HG03558 (cell line): ENCODE measurements around the gene EFCAB5.
A peak's percentile ranks its signal among the peaks of the same experiment; 100 is the strongest.
"Not testable (repeated sequence)": the region's sequence is repeated elsewhere in the genome, so short reads cannot be mapped to it uniquely, and the experiment has no call there.

Experiments
- ATAC-seq: cut with Tn5 transposase; IDR thresholded peaks from one replicate; pipeline ENCODE4 v1.9.1; 2021; ENCODE audit warnings: moderate number of reproducible peaks; ENCODE audit not compliant: unreplicated experiment; ENCODE audit errors: extremely low read depth

EFCAB5 gene

DNA sequence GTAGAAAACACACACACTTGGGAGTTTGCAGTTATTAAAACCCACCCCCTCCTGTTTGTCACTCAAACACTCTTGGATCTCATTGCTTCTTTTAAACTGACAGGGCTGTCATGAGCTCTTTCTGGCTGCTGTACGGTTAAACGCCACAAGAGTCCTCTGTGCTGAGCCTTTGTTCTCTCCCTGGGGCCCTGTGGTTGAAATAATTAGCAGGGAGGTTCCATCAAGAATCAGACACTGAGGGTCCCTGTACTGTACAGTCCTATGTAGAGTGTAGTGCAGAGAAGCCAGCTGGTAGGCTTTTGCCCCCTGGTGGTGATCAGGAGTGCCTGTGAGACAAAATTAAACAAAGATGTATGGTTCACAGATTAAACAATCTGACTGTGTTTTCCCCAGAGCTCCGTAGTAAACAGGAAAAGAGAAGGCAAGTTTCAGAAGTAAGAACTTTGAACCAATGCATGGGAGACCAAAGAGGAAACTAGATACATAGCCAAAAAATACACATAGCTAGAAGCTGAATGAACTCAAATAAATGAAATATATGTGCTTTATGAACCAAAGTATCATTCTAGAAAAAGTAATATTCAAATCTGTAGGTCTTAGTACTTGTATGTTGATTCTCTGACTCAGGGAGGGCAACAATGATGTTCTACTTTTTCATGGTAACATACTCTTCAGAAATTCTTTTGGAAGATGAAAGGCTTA is 10.1 kb upstream of the EFCAB5 start:
- peak; percentile 47 for ATAC-seq

DNA sequence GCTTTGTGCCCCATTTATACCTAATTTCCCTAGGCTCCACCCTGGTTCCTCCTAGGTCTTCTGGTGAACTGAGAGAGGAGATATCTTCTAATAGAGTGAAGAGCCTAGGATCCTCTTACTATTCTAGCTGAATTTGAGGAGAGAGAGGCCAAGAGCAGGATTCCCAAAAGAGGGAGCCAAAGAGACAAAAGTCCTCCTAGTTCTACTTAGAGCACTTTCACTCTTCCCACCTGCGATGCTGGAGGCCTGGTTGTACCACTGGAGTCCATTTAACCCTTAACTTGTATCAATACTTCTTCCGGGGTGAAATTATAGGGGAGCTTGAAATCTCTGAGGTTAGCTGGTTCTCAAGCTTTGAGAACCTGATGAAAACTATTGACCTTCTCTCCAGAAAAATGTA is 8.1 kb upstream of the EFCAB5 start:
- ATAC-seq: no peak

DNA sequence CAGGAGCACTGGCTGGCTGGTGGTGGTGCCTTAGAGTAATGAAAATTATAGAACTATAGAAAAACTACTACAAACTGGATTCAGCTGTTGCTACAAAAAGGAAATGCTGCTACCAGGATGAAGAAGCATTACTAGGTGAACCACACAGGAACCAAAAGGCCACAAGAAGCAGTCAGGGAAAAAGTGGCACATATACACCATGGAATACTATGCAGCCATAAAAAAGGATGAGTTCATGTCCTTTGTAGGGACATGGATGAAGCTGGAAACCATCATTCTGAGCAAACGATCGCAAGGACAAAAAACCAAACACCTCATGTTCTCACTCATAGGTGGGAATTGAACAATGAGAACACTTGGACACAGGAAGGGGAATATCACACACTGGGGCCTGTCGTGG is 5.5 kb upstream of the EFCAB5 start:
- ATAC-seq: not testable (repeated sequence)

DNA sequence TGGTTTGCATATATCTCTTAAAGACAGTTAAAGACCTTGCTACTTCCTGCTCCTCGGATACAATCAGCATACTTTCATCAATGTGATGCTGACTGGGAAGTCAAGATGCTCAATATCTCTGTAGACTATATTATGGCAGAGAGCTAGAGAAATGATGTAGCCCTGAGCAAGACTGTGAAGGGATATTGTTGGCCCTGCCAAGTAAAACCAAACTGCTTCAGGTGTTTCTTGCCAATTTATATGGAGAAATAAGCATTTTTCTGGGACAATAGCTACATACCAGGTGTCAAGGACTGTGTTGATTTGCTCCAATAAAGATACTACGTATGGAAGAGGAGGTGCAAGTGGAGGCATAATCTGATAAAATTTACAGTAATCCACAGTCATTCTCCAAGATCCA is 4.7 kb upstream of the EFCAB5 start:
- ATAC-seq: no peak

DNA sequence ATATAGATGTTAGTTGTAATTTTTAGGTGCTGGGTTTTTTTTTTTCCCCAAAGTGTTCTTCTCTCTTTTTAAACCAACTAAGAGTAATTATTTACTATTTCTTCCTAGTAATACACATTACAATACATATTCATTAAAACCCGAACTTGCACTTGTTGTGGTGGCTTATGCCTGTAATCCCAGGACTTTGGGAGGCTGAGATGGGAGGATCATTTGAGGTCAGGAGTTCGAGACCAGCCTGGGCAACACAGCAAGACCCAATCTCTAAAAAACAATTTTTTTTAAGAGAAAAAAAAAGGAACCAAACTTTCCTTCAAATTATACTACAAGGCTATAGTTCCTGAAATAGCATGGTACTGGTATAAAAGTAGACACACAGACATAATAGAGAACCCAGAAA is 3.8 kb downstream of the EFCAB5 start:
- ATAC-seq: no peak

DNA sequence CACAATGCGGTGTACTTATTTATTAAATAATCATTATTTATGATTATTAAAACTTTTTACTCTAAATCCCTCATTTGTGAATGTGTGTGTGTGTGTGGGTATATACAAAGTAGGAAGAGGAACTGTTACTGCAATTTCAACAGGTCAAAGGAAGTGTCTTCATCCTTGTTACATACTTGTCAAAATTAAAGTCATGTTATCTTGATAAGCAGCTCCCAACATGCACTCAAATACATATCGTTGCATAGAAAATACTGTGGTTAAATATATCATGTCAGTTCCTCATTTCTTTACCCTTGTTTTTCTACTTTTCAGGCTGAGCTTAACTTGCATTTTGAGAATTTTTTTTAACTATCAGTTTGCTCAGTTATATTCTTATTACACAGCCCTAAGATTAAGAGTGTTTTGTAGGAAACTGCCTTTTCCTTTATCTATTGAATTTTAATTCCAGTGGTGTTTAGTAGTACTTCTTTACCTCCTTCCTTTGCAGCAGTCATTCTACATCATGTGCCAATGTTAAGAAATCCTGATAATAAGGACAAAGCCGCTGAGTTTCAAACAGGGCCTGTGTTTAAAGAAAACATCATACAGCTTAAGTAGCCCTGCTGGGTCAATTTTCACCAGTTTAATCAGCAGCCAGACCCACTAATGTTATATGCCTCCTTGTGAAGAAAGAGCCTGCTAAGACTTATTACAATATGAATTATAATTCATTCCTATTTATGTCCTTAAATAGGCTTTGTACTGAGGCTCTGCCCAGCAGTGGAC is 7.2 kb downstream of the EFCAB5 start:
- ATAC-seq: no peak

DNA sequence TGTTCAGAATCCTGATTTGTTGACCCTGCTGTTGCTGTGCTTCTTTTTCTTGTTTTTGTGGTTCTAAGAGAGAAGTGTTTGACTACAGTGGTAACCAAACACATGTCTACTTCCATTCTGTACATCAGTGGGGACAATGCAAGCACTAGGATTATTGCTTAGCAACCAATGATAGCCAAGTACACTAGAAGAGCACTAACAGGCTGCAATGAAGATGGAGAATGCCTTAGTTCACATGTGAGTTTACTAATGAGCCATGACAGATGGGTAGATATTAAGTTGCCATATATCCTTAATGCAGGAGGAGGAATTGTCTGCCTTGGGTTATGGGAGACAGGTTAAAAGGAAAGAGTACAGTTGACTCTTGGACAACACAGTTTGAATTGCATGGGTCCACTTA is 8.3 kb downstream of the EFCAB5 start:
- no peak for ATAC-seq

DNA sequence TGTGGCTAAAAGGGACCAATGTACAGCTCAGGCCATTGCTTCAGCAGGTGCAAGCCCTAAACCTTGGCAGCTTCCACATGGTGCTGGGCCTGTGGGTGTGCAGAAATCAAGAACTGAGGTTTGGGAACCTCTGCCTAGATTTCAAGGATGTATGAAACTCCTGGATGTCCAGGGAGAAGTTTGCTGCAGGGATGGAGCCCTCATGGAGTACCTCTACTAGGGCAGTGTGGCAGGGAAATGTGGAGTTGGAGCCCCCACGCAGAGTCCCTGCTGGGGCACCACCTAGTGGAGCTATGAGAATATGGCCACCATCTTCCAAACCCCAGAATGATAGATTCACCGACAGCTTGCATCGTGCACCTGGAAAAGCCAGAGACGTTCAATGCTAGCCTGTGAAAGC is 13.0 kb downstream of the EFCAB5 start:
- ATAC-seq: no peak

DNA sequence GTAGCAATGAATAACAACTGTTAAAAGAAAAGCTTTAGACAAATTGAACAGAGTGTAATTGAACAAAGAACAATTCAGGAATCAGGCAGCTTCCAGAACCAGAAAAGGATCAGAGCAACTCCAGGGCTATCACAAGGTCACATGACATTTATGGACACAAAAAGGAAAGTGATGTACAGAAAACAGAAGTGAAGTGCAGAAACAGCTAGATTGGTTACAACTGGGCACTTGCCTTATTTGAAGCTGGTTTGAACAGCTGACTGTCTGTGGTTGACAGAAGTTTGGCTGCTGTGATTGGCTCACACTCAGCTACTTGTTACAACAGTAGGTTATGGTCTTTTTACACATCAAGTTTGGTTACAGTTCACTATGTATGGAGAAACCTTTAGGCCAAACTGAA is 14.8 kb downstream of the EFCAB5 start:
- ATAC-seq: no peak

DNA sequence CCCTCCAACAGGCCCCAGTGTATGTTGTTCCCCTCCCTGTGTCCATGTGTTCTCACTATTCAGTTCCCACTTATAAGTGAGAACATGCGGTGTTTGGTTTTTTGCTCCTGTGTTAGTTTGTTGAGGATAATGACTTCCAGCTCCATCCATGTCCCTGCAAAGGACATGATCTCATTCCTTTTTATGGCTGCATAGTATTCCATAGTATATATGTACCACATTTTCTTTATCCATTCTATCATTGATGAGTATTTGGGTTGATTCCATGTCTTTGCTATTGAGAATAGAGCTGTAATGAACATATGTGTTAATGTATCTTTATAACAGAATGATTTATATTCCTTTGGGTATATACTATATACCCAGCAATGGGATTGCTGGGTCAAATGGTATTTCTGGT is 16.1 kb downstream of the EFCAB5 start:
- not testable (repeated sequence) for ATAC-seq

DNA sequence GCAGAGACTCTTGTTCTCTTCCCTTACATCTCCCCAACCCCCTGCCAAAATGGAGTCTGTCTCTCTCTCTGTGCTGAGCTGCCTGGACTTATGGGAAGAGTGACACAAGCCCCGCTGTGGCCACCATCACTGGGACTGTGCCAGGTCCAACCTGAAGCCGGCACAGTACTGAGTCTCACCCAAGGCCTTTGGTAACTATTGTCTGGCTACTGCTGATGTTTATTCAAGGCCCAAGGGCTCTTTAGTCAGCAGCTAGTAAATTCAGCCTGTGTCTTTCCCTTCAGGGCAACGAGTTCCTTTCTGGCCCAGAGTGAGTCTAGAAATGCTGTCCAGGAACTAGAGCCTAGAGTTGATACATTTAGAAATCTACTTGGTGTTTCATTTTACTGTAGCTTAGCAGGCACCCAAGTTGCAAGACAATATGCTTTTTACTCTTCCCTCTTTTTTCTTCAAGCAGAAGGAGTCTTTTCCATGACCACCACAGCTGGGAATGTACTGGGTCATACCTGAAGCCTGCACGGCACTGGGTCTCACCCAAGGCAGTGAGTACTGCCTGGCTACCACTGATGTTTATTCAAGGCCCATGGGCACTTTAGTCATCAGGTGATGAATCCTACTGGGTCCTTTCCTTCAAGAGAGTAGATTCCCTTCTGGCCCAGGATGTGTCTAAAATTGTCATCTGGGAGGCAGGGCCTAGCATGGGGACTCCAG is 17.7 kb downstream of the EFCAB5 start:
- no peak for ATAC-seq

DNA sequence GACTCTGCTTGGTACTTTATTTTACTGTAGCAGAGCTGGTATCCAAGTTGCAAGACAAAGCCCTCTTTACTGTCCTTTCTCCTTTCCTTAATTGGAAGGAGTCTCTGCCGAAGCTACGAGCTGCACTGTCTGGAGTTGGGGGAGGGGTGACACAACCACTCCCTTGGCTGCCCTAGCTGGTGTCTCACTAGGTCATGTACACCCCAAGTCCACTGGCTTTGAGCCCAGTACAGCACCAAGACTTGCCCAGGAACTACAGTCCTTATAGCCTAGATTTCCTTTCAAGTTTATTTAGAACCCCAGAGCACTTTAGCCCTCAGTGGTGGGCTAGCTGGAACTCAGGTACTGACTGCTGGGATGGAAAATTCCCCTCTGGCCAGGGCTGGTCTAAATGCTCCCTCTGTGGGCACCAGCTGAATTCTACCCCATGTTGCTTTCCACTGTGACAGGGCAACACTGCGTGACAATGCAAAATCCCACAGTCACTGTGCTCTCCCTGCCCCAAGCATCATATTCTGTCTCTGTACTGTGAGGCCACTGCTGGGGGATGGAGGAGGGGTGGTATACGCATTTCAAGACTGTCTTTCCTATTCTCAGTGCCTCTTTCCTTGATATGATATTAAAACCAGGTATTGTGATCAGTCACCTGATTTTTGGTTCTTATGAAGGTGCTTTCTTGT is 18.4 kb downstream of the EFCAB5 start:
- no peak for ATAC-seq

DNA sequence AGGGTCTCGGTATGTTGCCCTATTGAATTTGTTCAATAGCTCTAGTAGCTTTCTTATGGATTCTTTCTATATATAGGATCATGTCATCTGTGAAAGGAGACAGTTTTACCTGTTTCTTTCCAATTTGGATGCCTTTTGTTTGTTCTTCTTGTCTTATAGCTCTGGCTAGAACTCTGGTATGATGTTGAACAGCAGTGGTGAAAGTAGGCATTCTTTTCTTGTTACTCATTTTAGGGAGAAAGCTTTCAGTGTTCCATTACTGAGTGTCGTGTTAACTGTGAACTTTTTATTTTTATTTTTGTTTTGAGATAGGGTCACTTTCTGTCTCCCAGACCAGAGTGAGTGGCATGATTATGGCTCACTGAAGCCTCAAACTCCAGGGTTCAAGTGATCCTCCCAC is 21.2 kb downstream of the EFCAB5 start:
- ATAC-seq: no peak

DNA sequence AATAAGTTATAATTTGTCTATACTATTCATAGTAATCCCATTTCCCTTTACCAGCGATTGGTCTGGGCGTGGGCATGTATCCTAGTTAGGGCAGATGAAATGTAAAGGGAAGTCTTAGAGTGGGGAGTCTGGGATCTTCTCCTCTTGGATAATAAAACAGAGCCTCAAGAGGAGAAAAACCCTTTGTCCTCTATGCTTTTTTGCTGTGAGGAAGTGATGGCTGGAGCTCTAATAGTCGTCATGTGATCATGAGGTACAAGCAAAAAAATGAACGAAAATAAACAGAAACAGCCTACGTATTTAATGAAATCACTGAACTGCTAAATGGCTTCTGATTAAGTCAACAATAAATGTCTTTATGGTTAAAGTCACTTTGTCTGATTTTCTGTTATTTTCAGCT is 26.8 kb downstream of the EFCAB5 start:
- no peak for ATAC-seq

DNA sequence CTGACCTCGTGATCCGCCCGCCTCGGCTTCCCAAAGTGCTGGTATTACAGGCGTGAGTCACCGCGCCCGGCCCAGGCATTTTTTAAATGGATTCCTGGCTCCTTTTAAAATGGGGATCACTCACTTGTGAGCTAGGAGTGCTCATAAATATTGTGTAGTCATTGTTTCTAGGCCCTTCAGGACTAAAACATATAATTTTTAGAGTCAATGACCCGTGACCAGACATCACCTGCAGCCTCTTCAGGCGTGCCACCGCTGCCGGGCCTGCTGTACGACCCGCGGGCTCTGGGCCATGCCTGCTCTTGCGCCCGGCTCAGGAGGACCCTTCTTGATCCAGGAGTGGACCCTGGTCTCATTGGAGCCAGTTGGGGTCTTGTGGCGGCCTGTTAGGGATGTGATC is 30.8 kb downstream of the EFCAB5 start:
- no peak for ATAC-seq

DNA sequence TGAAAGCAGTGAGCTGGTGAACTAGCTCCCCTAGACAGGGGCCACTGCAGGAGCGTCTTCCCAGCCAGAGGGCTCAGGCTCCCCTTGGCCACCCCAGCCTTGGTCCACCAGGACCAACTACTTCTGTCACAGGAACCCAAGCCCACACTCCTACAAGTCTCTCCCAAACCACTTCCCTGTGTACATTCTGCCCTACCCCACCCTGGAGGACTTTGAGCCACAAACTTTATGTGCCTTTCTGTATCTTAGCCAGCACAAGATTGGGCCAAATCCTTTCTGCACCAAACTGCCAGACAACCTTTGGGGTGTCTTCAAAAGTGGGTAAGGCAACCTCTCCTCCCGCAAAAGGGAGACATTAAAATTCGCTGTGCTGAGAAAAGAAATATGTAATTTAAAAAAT is 31.6 kb downstream of the EFCAB5 start:
- ATAC-seq: no peak

DNA sequence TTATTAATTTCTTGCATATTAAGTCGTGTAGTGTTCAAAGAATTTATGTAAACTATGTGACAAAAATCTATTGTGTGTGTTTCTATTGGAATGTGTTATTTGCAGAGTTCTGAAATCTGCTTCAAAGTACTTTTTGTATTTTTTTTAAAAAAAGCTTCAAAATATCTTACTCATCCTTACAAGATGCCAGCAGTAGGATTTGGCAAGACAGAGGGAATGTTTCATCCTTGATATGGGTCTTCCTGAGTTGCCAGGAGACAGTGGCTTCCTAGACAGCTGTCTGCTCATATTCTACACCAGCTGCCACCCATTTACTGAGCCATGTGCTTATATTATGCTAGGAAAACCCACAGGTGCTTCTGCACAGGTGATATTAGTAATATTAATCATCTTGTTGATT is 36.4 kb downstream of the EFCAB5 start:
- ATAC-seq: no peak

DNA sequence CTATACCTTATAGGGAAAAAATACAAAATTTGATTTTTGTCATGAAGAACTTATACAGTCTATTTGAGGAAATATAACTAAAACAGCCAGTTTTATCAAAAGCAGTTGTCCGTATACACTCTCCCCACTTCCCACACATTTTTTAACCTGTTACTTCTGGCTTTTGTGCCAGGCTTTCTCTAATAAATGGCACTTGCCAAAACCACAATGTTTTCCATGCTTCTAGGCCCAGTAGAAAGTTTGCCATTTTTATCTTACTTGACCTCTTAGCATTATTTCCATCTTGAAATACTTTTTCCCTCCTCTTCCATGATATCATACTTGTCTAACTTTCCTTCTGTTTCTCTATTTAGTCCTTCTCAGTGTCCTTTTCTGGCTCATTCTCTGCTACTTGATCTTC is 38.8 kb downstream of the EFCAB5 start:
- no peak for ATAC-seq

DNA sequence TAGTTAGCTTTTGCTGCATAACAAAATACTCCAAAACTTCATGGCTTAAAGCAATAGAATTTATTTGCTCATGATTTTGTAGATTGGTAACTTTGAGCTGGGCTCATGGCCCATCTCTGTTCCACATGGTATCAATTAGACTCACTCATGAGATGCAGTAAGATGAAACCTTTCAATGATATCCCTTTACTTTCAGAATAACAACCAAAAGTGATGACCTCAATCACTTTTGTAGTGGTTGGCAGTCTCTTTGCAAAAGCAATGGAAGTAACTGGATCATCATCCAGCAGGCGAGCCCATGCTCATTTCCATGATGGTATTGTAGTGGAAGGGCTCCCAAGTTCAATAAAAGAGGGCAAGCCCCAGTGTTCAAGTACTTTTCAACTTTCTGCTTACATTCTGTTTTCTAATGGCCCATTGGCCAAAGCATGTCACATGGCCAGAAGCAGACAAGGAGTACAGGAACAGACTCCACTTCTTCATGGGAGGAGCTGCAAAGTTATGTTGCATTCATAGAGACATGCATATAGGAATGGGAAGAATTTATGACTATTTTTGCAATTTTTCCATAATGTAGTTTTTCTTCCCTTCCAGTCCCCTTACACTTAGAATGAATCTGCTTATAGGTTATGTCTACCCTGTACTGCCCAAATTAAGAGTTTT is 41.7 kb downstream of the EFCAB5 start:
- no peak for ATAC-seq

DNA sequence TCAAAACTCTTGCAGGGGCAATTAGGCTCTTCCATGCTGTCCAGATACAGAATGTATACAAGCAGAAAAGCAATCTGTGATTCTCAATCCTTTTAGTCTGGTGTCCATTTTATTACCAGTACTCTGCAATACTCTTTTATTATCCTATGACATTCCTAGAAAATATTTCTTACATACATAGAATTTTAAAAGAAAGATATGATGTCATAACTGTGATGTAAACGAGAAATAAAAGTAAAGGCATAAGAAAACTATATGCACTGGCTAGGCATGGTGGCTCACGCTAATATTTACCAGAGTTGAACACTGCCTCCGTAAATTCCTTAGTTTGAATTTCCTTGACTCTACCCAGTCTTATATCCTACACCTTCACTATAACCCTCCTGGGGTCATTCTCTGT is 55.0 kb downstream of the EFCAB5 start:
- ATAC-seq: no peak
